ENCODE results near the gene ARX. TPM values are rescaled to one million over a fixed set of nuclear protein-coding genes. Genes with fewer than 3 reads are reported as not detected.

ARX gene
- not detected for total RNA-seq

GRCh38 chrX:25015486-25016360 is at the start of gene ARX:
Gene ARX (minus strand): TSS chrX:25015965. CDS start chrX:25015737, 228 bp downstream.
- peak in 2 of 3 donors; percentile 68 to 72 for DNase-seq (ENCODE audit: low read depth in 2 of 3, low spot score in 2 of 3)

- DNase-seq (ENCODE audit: low read depth in 2 of 3, low spot score in 2 of 3): no peak
Observed at GRCh38 chrX:25059273-25059672, 43.5 kb upstream of the ARX start.

GRCh38 chrX:25052798-25053534 is 37.2 kb upstream of the ARX start:
- no peak for DNase-seq (ENCODE audit: low read depth in 2 of 3, low spot score in 2 of 3)

- no peak for DNase-seq (ENCODE audit: low read depth in 2 of 3, low spot score in 2 of 3)
Observed at GRCh38 chrX:25049971-25050370, 34.2 kb upstream of the ARX start.

- peak in 1 of 3 donors; percentile 28 for DNase-seq (ENCODE audit: low read depth in 2 of 3, low spot score in 2 of 3)
Observed at GRCh38 chrX:25049357-25049756, 33.6 kb upstream of the ARX start.

- no peak for DNase-seq (ENCODE audit: low read depth in 2 of 3, low spot score in 2 of 3)
Observed at GRCh38 chrX:25048178-25048577, 32.4 kb upstream of the ARX start.

GRCh38 chrX:25043192-25043591 is 27.4 kb upstream of the ARX start:
- no peak for DNase-seq (ENCODE audit: low read depth in 2 of 3, low spot score in 2 of 3)

- no peak for DNase-seq (ENCODE audit: low read depth in 2 of 3, low spot score in 2 of 3)
Observed at GRCh38 chrX:25039036-25039435, 23.3 kb upstream of the ARX start.

GRCh38 chrX:25034889-25035288 is 19.1 kb upstream of the ARX start:
- DNase-seq (ENCODE audit: low read depth in 2 of 3, low spot score in 2 of 3): peak in 1 of 3 donors; percentile 9

- no peak for DNase-seq (ENCODE audit: low read depth in 2 of 3, low spot score in 2 of 3)
Observed at GRCh38 chrX:25029288-25029825, 13.6 kb upstream of the ARX start.

GRCh38 chrX:25028726-25029125 is 13.0 kb upstream of the ARX start:
- no peak for DNase-seq (ENCODE audit: low read depth in 2 of 3, low spot score in 2 of 3)

GRCh38 chrX:25026576-25026975 is 10.8 kb upstream of the ARX start:
- no peak for DNase-seq (ENCODE audit: low read depth in 2 of 3, low spot score in 2 of 3)

GRCh38 chrX:25025615-25026014 is 9.8 kb upstream of the ARX start:
- no peak for DNase-seq (ENCODE audit: low read depth in 2 of 3, low spot score in 2 of 3)

- DNase-seq (ENCODE audit: low read depth in 2 of 3, low spot score in 2 of 3): no peak
Observed at GRCh38 chrX:25023908-25024307, 8.1 kb upstream of the ARX start.

GRCh38 chrX:25022499-25023325 is 6.9 kb upstream of the ARX start:
- DNase-seq (ENCODE audit: low read depth in 2 of 3, low spot score in 2 of 3): no peak

- DNase-seq (ENCODE audit: low read depth in 2 of 3, low spot score in 2 of 3): no peak
Observed at GRCh38 chrX:25020905-25021449, 5.2 kb upstream of the ARX start.

GRCh38 chrX:25020391-25020904 is 4.7 kb upstream of the ARX start:
- no peak for DNase-seq (ENCODE audit: low read depth in 2 of 3, low spot score in 2 of 3)

GRCh38 chrX:25019707-25020390 is 4.1 kb upstream of the ARX start:
- DNase-seq (ENCODE audit: low read depth in 2 of 3, low spot score in 2 of 3): no peak

- no peak for DNase-seq (ENCODE audit: low read depth in 2 of 3, low spot score in 2 of 3)
Observed at GRCh38 chrX:25018682-25019081, 2.9 kb upstream of the ARX start.
